GM12878 (cell line): ENCODE results near the gene KRT34. TPM values are rescaled to one million over a fixed set of nuclear protein-coding genes. Genes with fewer than 3 reads are reported as not detected.

Experiments used
- ATAC-seq: fragments of 200-7000 bp; cut with Tn5 transposase; 3 replicates; pipeline ENCODE4 v1.9.1; 2020; ENCODE audit warnings: mild to moderate bottlenecking, moderate library complexity
- BruUV-seq: library from RNA; stranded (reverse); fragments of 400-500 nt; replicated peaks from 2 replicates; lab custom pipeline; 2021; lab: Mats Ljungman, UMichigan
- CTCF ChIA-PET: fragments of 300-600 bp; sonication (Branson Sonifier 250); formaldehyde crosslinking; extraction: SDS; loops from one replicate; lab custom pipeline; 2021; ENCODE audit warnings: inconsistent platforms; lab: Yijun Ruan, JAX
- POLR2A ChIA-PET: fragments of 350-600 bp; formaldehyde crosslinking; extraction: SDS; loops from one replicate; lab custom pipeline; 2021; ENCODE audit warnings: inconsistent platforms; lab: Charles Lee
- RAD21 ChIA-PET: fragments of 300-600 bp; sonication (Branson Sonifier 250); formaldehyde crosslinking; loops from one replicate; lab custom pipeline; 2023; ENCODE audit warnings: antibody characterized with exemption; ENCODE audit not compliant: unreplicated experiment; lab: Charles Lee
- SMC1A ChIA-PET: fragments of 300-600 bp; sonication (Branson Sonifier 250); formaldehyde crosslinking; loops from one replicate; lab custom pipeline; 2023; ENCODE audit not compliant: unreplicated experiment, uncharacterized antibody; lab: Charles Lee
- DNase-seq: peaks from one replicate; pipeline ENCODE4 v3.0.0-alpha.2; 2011; ENCODE audit warnings: low read depth, low spot score
- FAIRE-seq: peaks from 3 replicates; lab custom pipeline; 2011; peaks lifted over from hg19 to GRCh38; lab: Jason Lieb, UNC
- H2AFZ ChIP-seq: 2 replicates; pipeline ENCODE4 v1.6.0; 2011; ENCODE audit warnings: low read depth, low read length, control low read depth; ENCODE audit not compliant: control insufficient read depth
- H3K27ac ChIP-seq: 2 replicates; pipeline ENCODE4 v1.5.1; 2011; ENCODE audit warnings: control low read depth; ENCODE audit not compliant: control insufficient read depth, insufficient read depth
- H3K27me3 ChIP-seq, 2 experiments: replicated peaks in 1 of 2; 2 replicates each; pipeline versions ENCODE4 v1.6.0 to v1.6.1; 2011; ENCODE audit warnings: low read length in 1 of 2; ENCODE audit not compliant: control insufficient read depth in 2 of 2, insufficient read depth in 2 of 2
- H3K36me3 ChIP-seq, 2 experiments: 2 replicates each; pipeline ENCODE4 v1.5.1; 2011; ENCODE audit warnings: low read length in 1 of 2; ENCODE audit not compliant: control insufficient read depth in 2 of 2, insufficient read depth in 2 of 2
- H3K4me1 ChIP-seq: 2 replicates; pipeline ENCODE4 v1.6.1; 2011; ENCODE audit warnings: mild to moderate bottlenecking, low read length, moderate library complexity, mixed read lengths; ENCODE audit not compliant: control insufficient read depth, insufficient read depth
- H3K4me2 ChIP-seq: 2 replicates; pipeline ENCODE4 v1.6.0; 2011; ENCODE audit warnings: control low read depth; ENCODE audit not compliant: control insufficient read depth, insufficient read depth
- H3K4me3 ChIP-seq: fragments of 200-600 bp; sonication (generic); 2 replicates; pipeline ENCODE4 v1.5.1; 2016
- H3K79me2 ChIP-seq: 2 replicates; pipeline ENCODE4 v1.6.0; 2011; ENCODE audit warnings: low read length; ENCODE audit not compliant: control insufficient read depth, insufficient read depth
- H3K9ac ChIP-seq: 2 replicates; pipeline ENCODE4 v1.8.0; 2011; ENCODE audit warnings: low read length, control low read depth, mixed read lengths; ENCODE audit not compliant: control insufficient read depth, insufficient read depth
- H3K9me3 ChIP-seq: replicated peaks from 3 replicates; pipeline ENCODE4 v1.5.1; 2011; ENCODE audit warnings: mild to moderate bottlenecking, low read length; ENCODE audit not compliant: control insufficient read depth, insufficient read depth
- H4K20me1 ChIP-seq: 2 replicates; pipeline ENCODE4 v1.6.0; 2011; ENCODE audit not compliant: control insufficient read depth, insufficient read depth
- BHLHE40 ChIP-seq, 2 experiments: fragments of 450-650 bp in 1 of 2; IDR thresholded peaks; 2 replicates each; pipeline ENCODE4 v1.6.1; 2011 to 2017; ENCODE audit warnings: low read depth in 2 of 2, borderline replicate concordance in 1 of 2, improper control_type of control experiment in 1 of 2, low read length in 1 of 2, mild to moderate bottlenecking in 1 of 2
- CBX3 ChIP-seq: fragments of 200-600 bp; sonication (generic); IDR thresholded peaks from 2 replicates; pipeline ENCODE4 v1.6.1; 2016; ENCODE audit warnings: low read depth, borderline replicate concordance
- CHD4 ChIP-seq: fragments of 200-600 bp; sonication (generic); IDR thresholded peaks from 2 replicates; pipeline ENCODE4 v1.6.1; 2016; ENCODE audit warnings: mild to moderate bottlenecking
- ETV6 ChIP-seq, 2 experiments: fragments of 450-650 bp in 1 of 2; IDR thresholded peaks in 1 of 2; conservative IDR thresholded peaks in 1 of 2; 2 replicates each; pipeline ENCODE4 v1.6.1; 2014; ENCODE audit warnings: antibody characterized with exemption in 1 of 2, borderline replicate concordance in 1 of 2, low read depth in 1 of 2, mild to moderate bottlenecking in 1 of 2, moderate library complexity in 1 of 2
- FOXM1 ChIP-seq: IDR thresholded peaks from 2 replicates; pipeline ENCODE4 v1.6.1; 2012; ENCODE audit warnings: low read depth, mild to moderate bottlenecking, inconsistent platforms, low read length, moderate library complexity
- JUND ChIP-seq: IDR thresholded peaks from 2 replicates; pipeline ENCODE4 v1.6.1; 2012; ENCODE audit warnings: low read depth, mild to moderate bottlenecking, low read length, improper control_type of control experiment, moderate library complexity
- MXI1 ChIP-seq: fragments of 150-350 bp; IDR thresholded peaks from 2 replicates; pipeline ENCODE4 v1.6.1; 2011; ENCODE audit warnings: low read depth, mild to moderate bottlenecking, inconsistent platforms, low read length, improper control_type of control experiment
- MYC ChIP-seq: IDR thresholded peaks from 2 replicates; pipeline ENCODE4 v1.6.1; 2011; ENCODE audit warnings: mild to moderate bottlenecking, low read length, moderate library complexity, inconsistent platforms; ENCODE audit not compliant: insufficient read depth, insufficient replicate concordance, insufficient read length, severe bottlenecking
- NR2C1 ChIP-seq: fragments of 450-650 bp; IDR thresholded peaks from 2 replicates; pipeline ENCODE4 v1.6.1; 2017; ENCODE audit warnings: antibody characterized with exemption, mild to moderate bottlenecking, moderate library complexity
- NR2F1 ChIP-seq: fragments of 450-650 bp; conservative IDR thresholded peaks from 2 replicates; pipeline ENCODE4 v1.6.1; 2017; ENCODE audit warnings: mild to moderate bottlenecking
- PBX3 ChIP-seq: IDR thresholded peaks from 2 replicates; pipeline ENCODE4 v1.6.1; 2011; ENCODE audit warnings: mild to moderate bottlenecking, low read depth, low read length, moderate library complexity; ENCODE audit not compliant: insufficient replicate concordance
- POU2F2 ChIP-seq: IDR thresholded peaks from 3 replicates; pipeline ENCODE4 v1.6.1; 2011; ENCODE audit warnings: low read depth, mild to moderate bottlenecking, low read length, borderline replicate concordance
- RB1 ChIP-seq: fragments of 450-650 bp; formaldehyde crosslinking; IDR thresholded peaks from 2 replicates; pipeline ENCODE4 v1.6.1; 2017; ENCODE audit warnings: mild to moderate bottlenecking, borderline replicate concordance
- SPI1 ChIP-seq: IDR thresholded peaks from 2 replicates; pipeline ENCODE4 v1.6.1; 2011; ENCODE audit warnings: low read depth, mild to moderate bottlenecking, low read length, moderate library complexity, borderline replicate concordance; ENCODE audit not compliant: insufficient read depth
- TBL1XR1 ChIP-seq: IDR thresholded peaks from 2 replicates; pipeline ENCODE4 v1.6.1; 2012; ENCODE audit warnings: low read depth, low read length, improper control_type of control experiment
- WRNIP1 ChIP-seq: IDR thresholded peaks from 2 replicates; pipeline ENCODE4 v1.6.1; 2011; ENCODE audit warnings: low read depth, low read length, improper control_type of control experiment, borderline replicate concordance
- ZNF217 ChIP-seq: fragments of 450-650 bp; IDR thresholded peaks from 2 replicates; pipeline ENCODE4 v1.6.1; 2017; ENCODE audit warnings: antibody characterized with exemption, mild to moderate bottlenecking
- ZZZ3 ChIP-seq: IDR thresholded peaks from 2 replicates; pipeline ENCODE4 v1.6.1; 2011; ENCODE audit warnings: low read depth; ENCODE audit not compliant: control insufficient read depth, insufficient read length
- WGBS: methylation state at CpG from one replicate; pipeline ENCODE4 v1.1.6; 2016; ENCODE audit warnings: low lambda C conversion rate; ENCODE audit not compliant: insufficient replicate concordance, insufficient coverage; ENCODE audit errors: missing lambda C conversion rate; 5-methylcytosine and 5-hydroxymethylcytosine counted together
- in situ Hi-C: fragments of 300-500 bp; cut with MboI; formaldehyde crosslinking; loops from 9 replicates; pipeline ENCODE4 v1.14.3; 2018; ENCODE audit warnings: mixed read lengths
- intact Hi-C: fragments of 100-400 bp; cut with micrococcal nuclease; formaldehyde crosslinking; loops from one replicate; pipeline ENCODE4 v1.14.2; 2022; ENCODE audit not compliant: unreplicated experiment
- polyA plus RNA-seq, 11 experiments: library from polyadenylated mRNA; depleted of rRNA in 4 of 11; unstranded in 6 of 11; stranded (reverse) in 5 of 11; fragments of >200 nt; fragmentation: Nextera tagmentation in 4 of 11; fragmentation: Illumina TruSeq in 1 of 11; extraction: Ambion mirVana in 4 of 11; extraction: Trizol in 1 of 11; gene quantifications; 1 replicate in 1 of 11; 2 replicates in 10 of 11; pipeline versions ENCODE4 v1.2.1 to v1.2.3, GENCODE V29; 2011 to 2016; ENCODE audit warnings: inconsistent platforms in 2 of 11, missing spikeins in 2 of 11, low read depth in 1 of 11
- total RNA-seq, 4 experiments: library from RNA; depleted of rRNA in 3 of 4; stranded (reverse); fragments of >200 nt in 3 of 4; fragmentation: Illumina TruSeq in 1 of 4; extraction: Trizol in 1 of 4; gene quantifications; 2 replicates each; pipeline versions ENCODE4 v1.2.1 to v1.2.3, GENCODE V29; 2013 to 2021

The KRT34 gene
- total and polyA plus RNA-seq, 10 of the 15 experiments (the other 5 are each of a cell fraction or from before 2014, with no cell fraction given): not detected

- POLR2A ChIA-PET: no interaction called here
- ATAC-seq: no peak
- Histone ChIP-seq H2AFZ (no peak within 1 kb of the TSS), H3K9me3 (no peaks in the 10 kb centered on the region), H3K4me1 (no peaks in the 10 kb centered on the region), H4K20me1 (no peaks in the 10 kb centered on the region), H3K27me3 (peaks cover 0 to 6% of the 10 kb centered on the region in 2 experiments; a peak in 2 of 4 replicates), H3K36me3 (no peaks in the 10 kb centered on the region), H3K27ac (no peak within 1 kb of the TSS), H3K4me3 (no peak within 1 kb of the TSS), H3K9ac (no peak within 1 kb of the TSS), H3K79me2 (no peaks in the 10 kb centered on the region), H3K4me2 (no peak within 1 kb of the TSS)
- TF ChIP-seq POU2F2 (no peak), NR2C1 (no peak), MYC (no peak), PBX3 (no peak), MXI1 (no peak), TBL1XR1 (no peak), ZZZ3 (no peak), ETV6 (conservative IDR thresholded peaks at IDR 0.05 in 1 of 2, IDR thresholded peaks at IDR 0.05 in 1 of 2; ENCODE audit: borderline replicate concordance in 1 of 2, low read depth in 1 of 2) (no peak), WRNIP1 (no peak), RB1 (no peak), ZNF217 (no peak), BHLHE40 (IDR thresholded peaks at IDR 0.05; ENCODE audit: borderline replicate concordance in 1 of 2, low read depth in 2 of 2, low read length in 1 of 2) (no peak), FOXM1 (no peak), CHD4 (no peak), SPI1 (no peak), NR2F1 (no peak), JUND (no peak), CBX3 (no peak)
- no peak for FAIRE-seq
- in situ Hi-C loops (no loop called here), intact Hi-C loops (no loop called here)
- BruUV-seq: no TSS peak
- SMC1A ChIA-PET: no interaction called here
- DNase-seq: no peak
- 60% methylated on average over 15 of the region's 16 CpGs for WGBS
- RAD21 ChIA-PET: no interaction called here
- CTCF ChIA-PET: no interaction called here
Observed at GRCh38 chr17:41396996-41397660, 15.0 kb upstream of the KRT34 start, which contains the start of gene KRT31. Gene KRT31 (minus strand): TSS chr17:41397608. CDS start chr17:41397539, 69 bp downstream.
